ENCODE measurements around the gene YES1.
"Not testable (repeated sequence)": the region's sequence is repeated elsewhere in the genome, so short reads cannot be mapped to it uniquely, and the experiment has no call there.

The YES1 gene

DNA sequence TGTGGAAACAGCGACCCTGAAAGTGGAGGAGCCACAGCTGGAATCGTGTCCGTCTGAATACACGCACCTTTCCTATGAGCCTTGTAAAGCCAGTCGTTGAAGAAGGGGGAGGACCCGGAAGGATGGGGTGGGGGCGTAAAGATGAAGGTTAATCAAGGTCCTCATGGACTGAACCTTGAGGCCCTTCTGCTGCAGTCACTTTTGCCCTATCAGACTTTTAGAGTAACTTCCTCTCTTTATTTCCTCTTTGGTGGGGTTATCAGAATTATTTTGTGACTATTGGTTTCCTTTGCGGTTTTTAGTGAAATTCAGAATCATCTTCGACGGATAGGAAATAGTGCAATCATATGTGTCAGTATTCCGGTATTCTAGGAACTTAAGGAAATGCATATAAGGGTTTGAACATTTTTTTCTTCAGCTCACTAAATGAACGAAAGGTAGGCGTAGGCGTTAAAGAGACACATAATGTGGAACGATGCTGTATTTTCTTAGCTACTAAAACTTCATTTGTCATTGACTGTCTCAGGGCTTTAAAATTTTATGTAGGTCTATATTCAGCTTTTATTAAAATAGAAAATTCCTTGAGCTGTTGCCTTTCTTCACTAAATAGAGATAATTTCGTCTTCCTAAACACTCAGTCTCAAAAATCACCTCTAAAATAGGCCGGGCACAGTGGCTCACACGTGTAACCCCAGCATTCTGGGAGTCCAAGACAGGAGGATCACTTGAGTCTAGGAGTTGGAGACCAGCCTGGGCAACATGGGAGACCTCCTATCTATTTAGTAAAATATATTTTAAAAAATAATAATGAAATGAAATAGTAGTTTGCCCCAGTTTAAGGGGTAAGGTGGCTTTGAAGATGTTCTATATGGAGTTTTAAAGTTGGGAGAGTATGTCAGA is 1.4 kb upstream of the YES1 start:
- DNase-seq (ENCODE audit: extremely low read depth, insufficient read length) = no peak
- Histone ChIP-seq H3K27me3 (replicated peaks; ENCODE audit: control insufficient read depth, insufficient read depth, low read length) (no peaks in the 10 kb centered on the region), H3K36me3 (ENCODE audit: control insufficient read depth, insufficient read depth, low read length) (no peaks in the 10 kb centered on the region), H3K4me3 (replicated peaks; ENCODE audit: low read depth, low read length) (peak overlapping the region; percentile 76)
- TF ChIP-seq, protein P1, sequence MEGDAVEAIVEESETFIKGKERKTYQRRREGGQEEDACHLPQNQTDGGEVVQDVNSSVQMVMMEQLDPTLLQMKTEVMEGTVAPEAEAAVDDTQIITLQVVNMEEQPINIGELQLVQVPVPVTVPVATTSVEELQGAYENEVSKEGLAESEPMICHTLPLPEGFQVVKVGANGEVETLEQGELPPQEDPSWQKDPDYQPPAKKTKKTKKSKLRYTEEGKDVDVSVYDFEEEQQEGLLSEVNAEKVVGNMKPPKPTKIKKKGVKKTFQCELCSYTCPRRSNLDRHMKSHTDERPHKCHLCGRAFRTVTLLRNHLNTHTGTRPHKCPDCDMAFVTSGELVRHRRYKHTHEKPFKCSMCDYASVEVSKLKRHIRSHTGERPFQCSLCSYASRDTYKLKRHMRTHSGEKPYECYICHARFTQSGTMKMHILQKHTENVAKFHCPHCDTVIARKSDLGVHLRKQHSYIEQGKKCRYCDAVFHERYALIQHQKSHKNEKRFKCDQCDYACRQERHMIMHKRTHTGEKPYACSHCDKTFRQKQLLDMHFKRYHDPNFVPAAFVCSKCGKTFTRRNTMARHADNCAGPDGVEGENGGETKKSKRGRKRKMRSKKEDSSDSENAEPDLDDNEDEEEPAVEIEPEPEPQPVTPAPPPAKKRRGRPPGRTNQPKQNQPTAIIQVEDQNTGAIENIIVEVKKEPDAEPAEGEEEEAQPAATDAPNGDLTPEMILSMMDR (IDR thresholded peaks at IDR 0.05; ENCODE audit: insufficient read depth, low read length, poor library complexity, severe bottlenecking) = no peak

DNA sequence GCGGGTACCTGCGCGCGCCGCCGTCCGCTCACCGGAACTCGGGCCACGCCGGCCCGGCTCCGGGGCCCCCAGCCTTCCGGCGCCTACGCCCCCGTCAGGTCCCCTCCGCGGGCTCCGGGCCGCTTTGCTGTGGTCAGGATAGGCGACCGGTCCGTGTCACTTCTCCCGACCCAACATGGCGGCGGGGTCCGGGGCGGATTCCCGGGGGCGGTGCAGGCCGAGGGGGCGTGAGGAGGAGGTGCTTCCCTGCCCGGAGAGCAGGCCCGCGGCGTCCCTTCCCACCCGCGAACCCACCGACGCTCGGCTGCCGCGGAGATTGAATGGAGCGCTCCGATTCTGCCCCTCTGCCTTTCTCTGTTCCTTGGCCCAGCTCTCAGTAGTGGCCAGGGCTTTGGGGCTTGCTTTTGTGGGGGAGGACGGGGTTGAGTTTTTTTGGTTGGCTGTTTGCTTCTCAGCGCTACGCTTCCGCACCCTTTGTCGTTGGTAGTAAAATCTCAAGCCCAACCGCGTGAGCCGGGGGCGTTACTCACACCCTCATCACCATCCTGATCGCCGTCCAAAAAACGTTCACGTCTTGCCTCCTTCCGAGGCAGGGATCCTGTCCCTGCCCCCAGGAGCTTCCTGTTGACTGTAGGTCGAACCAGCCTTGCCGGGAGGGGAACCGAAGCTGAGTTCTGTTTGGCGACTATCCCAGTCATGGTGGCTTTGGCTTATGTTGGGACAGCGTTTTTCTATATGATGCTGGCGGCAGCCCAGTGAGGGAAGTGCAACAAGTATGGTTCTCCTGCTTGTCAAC is 532 bp upstream of the YES1 start:
- Histone ChIP-seq H3K36me3 (ENCODE audit: control insufficient read depth, insufficient read depth, low read length) (no peaks in the 10 kb centered on the region), H3K4me3 (replicated peaks; ENCODE audit: low read depth, low read length) (peak overlapping the region; percentile 76), H3K27me3 (replicated peaks; ENCODE audit: control insufficient read depth, insufficient read depth, low read length) (no peaks in the 10 kb centered on the region)
- TF ChIP-seq, protein P1 (IDR thresholded peaks at IDR 0.05; ENCODE audit: insufficient read depth, low read length, poor library complexity, severe bottlenecking) = no peak
- DNase-seq (ENCODE audit: extremely low read depth, insufficient read length) = peak; percentile 87

GRCh38 chr18:811182-811891 is 705 bp downstream of the YES1 start:
- no peaks in the 10 kb centered on the region for H3K27me3 ChIP-seq (replicated peaks; ENCODE audit: control insufficient read depth, insufficient read depth, low read length)
- TF ChIP-seq, protein P1 (IDR thresholded peaks at IDR 0.05; ENCODE audit: insufficient read depth, low read length, poor library complexity, severe bottlenecking) = no peak
- H3K4me3 ChIP-seq (replicated peaks; ENCODE audit: low read depth, low read length) = peak overlapping the region; percentile 76
- no peak for DNase-seq (ENCODE audit: extremely low read depth, insufficient read length)
- H3K36me3 ChIP-seq (ENCODE audit: control insufficient read depth, insufficient read depth, low read length) = no peaks in the 10 kb centered on the region

GRCh38 chr18:809985-810642 is 1.9 kb downstream of the YES1 start:
- Histone ChIP-seq H3K4me3 (replicated peaks; ENCODE audit: low read depth, low read length) (no peak overlapping the region; the same call in 1 of the 2 replicates), H3K36me3 (ENCODE audit: control insufficient read depth, insufficient read depth, low read length) (no peaks in the 10 kb centered on the region), H3K27me3 (replicated peaks; ENCODE audit: control insufficient read depth, insufficient read depth, low read length) (no peaks in the 10 kb centered on the region)
- peak; percentile 57 for DNase-seq (ENCODE audit: extremely low read depth, insufficient read length)
- TF ChIP-seq, protein P1 (IDR thresholded peaks at IDR 0.05; ENCODE audit: insufficient read depth, low read length, poor library complexity, severe bottlenecking) = no peak

DNA sequence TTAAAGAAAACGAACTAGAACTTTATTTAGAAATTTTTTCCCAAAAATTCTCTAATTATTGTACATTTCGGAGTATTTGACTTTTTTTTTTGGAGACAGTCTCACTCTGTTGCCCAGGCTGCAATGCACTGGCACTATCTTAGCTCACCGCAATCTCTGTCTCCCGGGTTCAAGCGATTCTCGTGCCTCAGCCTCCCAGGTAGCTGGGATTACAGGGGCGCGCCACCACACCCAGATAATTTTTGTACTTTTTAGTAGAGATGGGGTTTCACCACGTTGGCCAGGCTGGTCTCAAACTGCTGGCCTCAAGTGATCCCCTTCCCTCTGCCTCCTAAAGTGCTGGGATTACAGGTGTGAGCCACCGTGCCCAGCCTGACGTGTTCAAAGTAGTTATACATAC is 2.8 kb downstream of the YES1 start:
- not testable (repeated sequence) for DNase-seq (ENCODE audit: extremely low read depth, insufficient read length); H3K36me3 ChIP-seq (ENCODE audit: control insufficient read depth, insufficient read depth, low read length); H3K4me3 ChIP-seq (replicated peaks; ENCODE audit: low read depth, low read length); H3K27me3 ChIP-seq (replicated peaks; ENCODE audit: control insufficient read depth, insufficient read depth, low read length)
